GM18507 (cell line): Measurements from ENCODE around the gene LRP2BP.
"Not testable (repeated sequence)": the region's sequence is repeated elsewhere in the genome, so short reads cannot be mapped to it uniquely, and the experiment has no call there.

ENCODE experiments used
- DNase-seq: peaks from one replicate; pipeline ENCODE4 v3.0.0; 2011; ENCODE audit warnings: low read depth; ENCODE audit not compliant: insufficient read length; ENCODE audit errors: extremely low spot score
- FAIRE-seq: peaks from 2 replicates; lab custom pipeline; 2011; peaks lifted over from hg19 to GRCh38; lab: Jason Lieb, UNC

The LRP2BP gene

GRCh38 chr4:185335579-185335978, 60.1 kb downstream of the LRP2BP start:
- peak; percentile 39 for FAIRE-seq

DNA sequence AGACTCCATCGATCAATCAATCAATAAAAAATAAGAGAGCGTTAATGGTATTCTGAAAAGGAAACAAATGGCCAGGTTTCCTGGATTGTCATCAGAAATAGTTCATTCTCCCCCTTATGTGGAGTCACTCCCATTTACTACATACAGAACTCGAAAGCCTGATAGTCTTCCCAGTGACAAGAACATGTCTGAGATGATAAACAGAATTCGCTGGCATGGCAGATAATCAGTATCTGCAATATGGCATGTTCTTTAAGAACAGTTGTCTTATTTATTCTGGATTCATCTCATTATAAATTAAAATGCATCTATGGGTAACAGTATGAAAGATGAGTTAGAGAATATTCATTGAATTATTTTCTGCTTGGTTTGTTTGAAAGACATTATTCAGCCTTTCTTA, 61.4 kb downstream of the LRP2BP start:
- FAIRE-seq: no peak
- DNase-seq: no peak

More at GRCh38 chr4:185335579-185335978, 60.1 kb downstream of the LRP2BP start:
- DNase-seq: no peak

DNA sequence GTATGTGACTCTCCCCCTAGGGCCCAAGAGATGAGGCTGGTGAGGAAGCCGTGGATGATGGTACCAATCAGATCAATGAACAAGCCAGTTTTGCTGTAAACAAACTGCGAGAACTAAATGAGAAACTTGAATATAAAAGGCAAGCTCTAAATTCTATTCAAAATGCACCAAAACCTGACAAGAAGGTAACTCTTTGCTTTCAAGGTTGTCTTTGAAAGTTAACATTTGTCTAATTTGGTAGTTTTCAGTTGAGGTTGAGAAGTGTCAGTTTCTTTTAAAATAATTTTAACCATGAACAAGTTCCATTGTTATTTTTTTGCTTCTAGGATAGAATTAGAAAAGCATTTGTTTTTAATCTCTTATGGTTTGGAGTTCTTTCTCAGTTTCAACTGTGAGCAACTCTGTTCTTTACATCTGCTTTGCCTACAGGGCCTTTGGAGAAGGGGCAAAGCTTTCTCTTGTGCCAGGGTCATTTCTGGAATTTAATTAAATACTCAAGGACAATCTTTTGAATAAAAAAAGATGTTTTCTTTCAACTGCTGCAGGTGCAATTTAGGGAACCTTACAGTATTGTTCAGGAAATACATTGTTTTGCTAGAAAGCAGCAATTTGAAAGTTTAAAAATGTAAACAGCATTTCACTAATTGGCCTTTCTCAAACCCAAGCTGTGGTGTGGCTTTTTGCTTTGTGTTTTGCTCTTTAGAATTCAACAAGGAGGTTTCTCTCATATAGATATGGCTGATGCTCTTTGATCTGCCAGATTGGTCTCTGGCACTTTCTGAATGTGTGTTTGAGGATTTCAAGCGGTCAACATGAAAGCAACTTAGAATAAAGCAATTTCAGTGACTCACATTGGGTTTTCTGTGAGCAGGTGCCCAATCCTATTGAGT, 62.9 kb downstream of the LRP2BP start:
- FAIRE-seq (peak; percentile 59), DNase-seq (no peak)

DNA sequence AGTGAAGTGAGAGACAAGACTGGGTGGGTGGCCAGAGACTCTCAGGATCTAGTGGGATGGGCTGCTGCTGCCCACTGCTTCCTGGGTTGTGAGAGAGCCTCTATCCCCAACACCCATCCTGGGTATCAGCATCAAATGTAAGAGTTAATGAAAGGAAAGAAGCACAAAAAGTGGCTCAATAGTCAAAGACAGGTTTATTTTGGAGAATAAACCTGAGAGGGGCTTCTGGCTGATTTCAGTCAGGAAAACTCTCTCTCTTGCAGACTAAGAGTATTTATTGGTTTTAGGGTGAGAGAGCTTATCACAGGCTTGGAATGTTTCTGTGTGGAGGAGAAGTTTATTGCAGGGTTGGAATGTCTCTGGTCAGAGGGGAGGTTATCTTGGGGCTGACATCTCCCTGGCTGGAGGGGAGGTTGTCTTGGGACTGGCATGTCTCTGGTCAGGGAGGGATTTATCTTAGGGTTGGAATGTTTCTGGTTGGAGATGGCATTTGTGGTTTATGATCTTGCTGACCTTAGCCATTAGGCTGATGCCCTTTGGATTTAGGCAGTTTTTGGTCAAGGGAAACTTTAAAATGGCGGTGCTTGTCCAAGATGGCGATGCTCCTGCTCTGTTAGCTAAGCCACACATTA, 65.7 kb downstream of the LRP2BP start:
- DNase-seq: not testable (repeated sequence)
- peak; percentile 54 for FAIRE-seq

DNA sequence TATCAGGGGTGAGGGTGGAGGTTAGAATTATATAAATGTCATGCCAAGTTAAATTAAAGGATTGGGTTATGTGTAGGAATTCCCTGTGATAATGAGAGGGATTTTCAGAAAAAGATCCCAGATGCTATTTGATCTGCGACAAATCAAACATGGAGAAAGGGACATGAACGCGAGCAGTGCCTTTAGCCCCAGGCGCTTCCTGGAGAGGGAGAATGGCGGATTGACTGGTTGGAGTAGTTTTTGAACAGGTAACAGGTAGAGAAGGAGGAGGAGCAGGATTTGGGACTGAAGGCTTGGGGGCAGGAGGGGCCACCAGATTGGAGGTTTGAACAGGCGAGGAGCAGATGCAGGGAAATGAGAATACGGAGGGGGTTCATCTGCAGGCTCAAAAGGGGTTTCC, 67.1 kb downstream of the LRP2BP start:
- DNase-seq (no peak), FAIRE-seq (no peak)

GRCh38 chr4:185325721-185326120, 70.0 kb downstream of the LRP2BP start:
- DNase-seq, FAIRE-seq: not testable (repeated sequence)

GRCh38 chr4:185324361-185324760, 71.4 kb downstream of the LRP2BP start:
- FAIRE-seq, DNase-seq: not testable (repeated sequence)

GRCh38 chr4:185323606-185324005, 72.1 kb downstream of the LRP2BP start:
- no peak for FAIRE-seq

DNA sequence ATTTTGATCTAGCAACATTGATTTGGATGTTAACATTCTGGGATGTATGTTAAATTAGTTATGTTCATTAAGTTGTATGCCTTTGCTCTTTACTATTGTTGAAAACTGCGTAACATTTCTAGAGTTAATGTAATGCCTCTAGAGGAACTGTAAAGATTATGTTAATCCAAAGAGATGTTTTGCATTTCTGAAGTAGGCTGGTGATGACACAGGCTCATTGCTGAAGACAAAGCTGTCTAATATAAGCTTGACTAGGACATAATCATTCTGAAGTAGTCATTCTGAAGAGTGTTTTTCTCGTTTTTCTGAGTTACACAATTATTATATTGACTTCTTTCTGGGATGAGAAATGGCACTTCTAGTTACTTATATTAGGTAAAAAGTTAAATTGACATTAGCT, 72.9 kb downstream of the LRP2BP start:
- FAIRE-seq: no peak

More at GRCh38 chr4:185323606-185324005, 72.1 kb downstream of the LRP2BP start:
- DNase-seq: no peak

GRCh38 chr4:185318679-185319078, 77.0 kb downstream of the LRP2BP start:
- FAIRE-seq (peak; percentile 52), DNase-seq (no peak)

More for the DNA sequence above, 72.9 kb downstream of the LRP2BP start:
- no peak for DNase-seq

DNA sequence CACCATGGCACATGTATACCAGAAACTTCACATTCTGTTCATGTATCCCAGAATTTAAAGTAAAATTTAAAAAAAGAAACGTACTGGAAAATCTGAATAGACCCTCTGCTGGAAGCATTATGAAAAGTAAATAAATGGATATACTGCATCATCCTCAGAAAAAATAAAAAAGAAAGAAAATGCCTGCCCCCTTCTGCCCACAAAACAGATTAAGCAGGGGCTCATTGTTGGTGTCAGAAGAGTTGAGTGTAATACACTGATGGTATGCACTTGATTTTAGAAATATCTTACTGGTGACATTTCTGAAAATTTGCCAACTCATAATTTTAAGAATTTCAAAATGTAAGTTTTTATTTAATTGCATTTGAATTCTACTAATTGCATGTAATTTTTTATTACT, 77.8 kb downstream of the LRP2BP start:
- FAIRE-seq (no peak), DNase-seq (no peak)

DNA sequence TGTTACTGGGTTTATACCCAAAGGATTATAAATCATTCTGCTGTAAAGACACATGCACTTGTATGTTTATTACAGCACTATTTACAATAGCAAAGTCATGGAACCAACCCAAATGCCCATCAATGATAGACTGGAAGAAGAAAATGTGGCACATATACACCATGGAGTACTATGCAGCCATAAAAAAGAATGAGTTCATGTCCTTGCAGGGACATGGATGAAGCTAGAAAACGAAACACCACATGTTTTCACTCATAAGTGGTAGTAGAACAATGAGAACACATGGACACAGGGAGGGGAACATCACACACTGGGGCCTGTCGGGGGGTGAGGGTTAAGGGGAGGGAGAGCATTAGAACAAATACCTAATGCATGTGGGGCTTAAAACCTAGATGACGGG, 78.3 kb downstream of the LRP2BP start:
- FAIRE-seq, DNase-seq: not testable (repeated sequence)
